ENCODE data around the gene RAB39B.
"Not testable (repeated sequence)": the region's sequence is repeated elsewhere in the genome, so short reads cannot be mapped to it uniquely, and the experiment has no call there.

RAB39B gene

GRCh38 chrX:155263854-155264628 lies at the start of gene RAB39B:
RAB39B (minus strand) TSS chrX:155264491; CDS start chrX:155264288, 203 bp downstream.
- DNase-seq = peak; percentile 33

GRCh38 chrX:155313766-155314165 lies 49.5 kb upstream of the RAB39B start:
- DNase-seq = no peak

GRCh38 chrX:155293771-155294170 lies 29.5 kb upstream of the RAB39B start:
- DNase-seq = no peak

GRCh38 chrX:155279873-155280272 lies 15.6 kb upstream of the RAB39B start:
- DNase-seq = no peak

GRCh38 chrX:155270969-155271368 lies 6.7 kb upstream of the RAB39B start:
- no peak for DNase-seq

- DNase-seq = not testable (repeated sequence)
These were observed 3.7 kb upstream of the RAB39B start for GRCh38 chrX:155267995-155268394.

GRCh38 chrX:155266439-155266838 lies 2.1 kb upstream of the RAB39B start:
- DNase-seq = no peak

GRCh38 chrX:155262970-155263754 lies 1.1 kb downstream of the RAB39B start:
- DNase-seq = no peak

- no peak for DNase-seq
These were observed 4.5 kb downstream of the RAB39B start for GRCh38 chrX:155259752-155260151.

- no peak for DNase-seq
These were observed 12.9 kb downstream of the RAB39B start for GRCh38 chrX:155251391-155251790.

- DNase-seq = no peak
These were observed 16.8 kb downstream of the RAB39B start for GRCh38 chrX:155247497-155247896.

GRCh38 chrX:155246748-155247147 lies 17.5 kb downstream of the RAB39B start:
- no peak for DNase-seq

- DNase-seq = no peak
These were observed 22.0 kb downstream of the RAB39B start for GRCh38 chrX:155242300-155242699.

- DNase-seq = no peak
These were observed 26.6 kb downstream of the RAB39B start for GRCh38 chrX:155237719-155238118.

GRCh38 chrX:155235891-155236290 lies 28.4 kb downstream of the RAB39B start:
- no peak for DNase-seq

- no peak for DNase-seq
These were observed 33.1 kb downstream of the RAB39B start for GRCh38 chrX:155231163-155231562.

- DNase-seq = no peak
These were observed 38.5 kb downstream of the RAB39B start for GRCh38 chrX:155225774-155226173.

GRCh38 chrX:155223746-155224145 lies 40.5 kb downstream of the RAB39B start:
- not testable (repeated sequence) for DNase-seq

- no peak for DNase-seq
These were observed 42.9 kb downstream of the RAB39B start for GRCh38 chrX:155221351-155221750.

- no peak for DNase-seq
These were observed 45.5 kb downstream of the RAB39B start for GRCh38 chrX:155218777-155219176.

- DNase-seq = no peak
These were observed 47.3 kb downstream of the RAB39B start for GRCh38 chrX:155216940-155217440.

- peak; percentile 86 for DNase-seq
These were observed 47.9 kb downstream of the RAB39B start, which contains the start of gene VBP1 for GRCh38 chrX:155216179-155216939. VBP1 (plus strand) TSS chrX:155216460; CDS start chrX:155216483, 23 bp downstream.

Measured in NCI-H2029 (cell line).